AG04449 (cell line): ENCODE results near the gene C4BPB.

Experiments
- CTCF ChIA-PET: fragments of 350-600 bp; formaldehyde crosslinking; extraction: SDS; loops from one replicate; lab custom pipeline; 2021; ENCODE audit warnings: antibody characterized with exemption; lab: Yijun Ruan, JAX
- POLR2A ChIA-PET: fragments of 400-600, 350-600 bp; formaldehyde crosslinking; extraction: SDS; loops from one replicate; lab custom pipeline; 2020; ENCODE audit warnings: antibody characterized with exemption, inconsistent platforms; lab: Yijun Ruan, JAX
- DNase-seq: peaks from one replicate; pipeline ENCODE4 v3.0.0-alpha.2; 2010; ENCODE audit warnings: low read depth, low spot score
- H3K4me3 ChIP-seq: 2 replicates; pipeline ENCODE4 v1.5.1; 2011; ENCODE audit warnings: low read depth, mild to moderate bottlenecking, control low read depth, low read length
- TF ChIP-seq, protein P1 (sequence below): IDR thresholded peaks from one replicate; pipeline ENCODE4 v1.5.1; 2011; ENCODE audit warnings: mild to moderate bottlenecking, moderate library complexity, low read length, control low read depth, inconsistent platforms; ENCODE audit not compliant: insufficient read depth; ENCODE audit errors: missing control alignments

Gene C4BPB

DNA sequence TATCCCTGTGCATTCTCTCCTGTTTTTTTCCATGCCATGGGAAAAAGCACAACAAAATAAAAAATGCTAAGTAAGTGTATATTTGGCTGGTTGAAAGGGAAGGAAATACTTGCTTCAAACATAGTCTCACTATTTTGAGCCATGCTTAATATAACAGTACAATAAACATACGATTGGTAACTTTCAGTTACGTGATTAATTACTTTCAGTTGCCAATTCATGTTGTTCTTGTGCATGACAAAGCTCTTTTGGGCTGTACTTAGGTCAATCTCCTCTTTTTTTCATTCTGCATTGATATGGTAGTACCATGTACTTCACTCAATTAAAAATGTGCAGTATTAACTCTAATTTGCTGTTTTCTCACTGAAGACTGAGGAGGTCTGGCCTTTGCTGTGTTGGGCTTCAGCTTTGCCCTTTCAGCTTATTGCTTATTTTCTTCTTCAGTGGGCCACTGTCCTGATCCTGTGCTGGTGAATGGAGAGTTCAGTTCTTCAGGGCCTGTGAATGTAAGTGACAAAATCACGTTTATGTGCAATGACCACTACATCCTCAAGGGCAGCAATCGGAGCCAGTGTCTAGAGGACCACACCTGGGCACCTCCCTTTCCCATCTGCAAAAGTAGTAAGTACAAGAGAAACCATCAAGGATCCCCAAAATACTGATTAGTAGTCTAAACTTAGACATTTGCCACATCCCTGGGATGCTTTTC, 2.7 kb downstream of the C4BPB start:
- DNase-seq, result no peak
- ChIA-PET POLR2A (no interaction called here), CTCF (no interaction called here)
- H3K4me3 ChIP-seq, result no peak overlapping the region
- TF ChIP-seq, protein P1, sequence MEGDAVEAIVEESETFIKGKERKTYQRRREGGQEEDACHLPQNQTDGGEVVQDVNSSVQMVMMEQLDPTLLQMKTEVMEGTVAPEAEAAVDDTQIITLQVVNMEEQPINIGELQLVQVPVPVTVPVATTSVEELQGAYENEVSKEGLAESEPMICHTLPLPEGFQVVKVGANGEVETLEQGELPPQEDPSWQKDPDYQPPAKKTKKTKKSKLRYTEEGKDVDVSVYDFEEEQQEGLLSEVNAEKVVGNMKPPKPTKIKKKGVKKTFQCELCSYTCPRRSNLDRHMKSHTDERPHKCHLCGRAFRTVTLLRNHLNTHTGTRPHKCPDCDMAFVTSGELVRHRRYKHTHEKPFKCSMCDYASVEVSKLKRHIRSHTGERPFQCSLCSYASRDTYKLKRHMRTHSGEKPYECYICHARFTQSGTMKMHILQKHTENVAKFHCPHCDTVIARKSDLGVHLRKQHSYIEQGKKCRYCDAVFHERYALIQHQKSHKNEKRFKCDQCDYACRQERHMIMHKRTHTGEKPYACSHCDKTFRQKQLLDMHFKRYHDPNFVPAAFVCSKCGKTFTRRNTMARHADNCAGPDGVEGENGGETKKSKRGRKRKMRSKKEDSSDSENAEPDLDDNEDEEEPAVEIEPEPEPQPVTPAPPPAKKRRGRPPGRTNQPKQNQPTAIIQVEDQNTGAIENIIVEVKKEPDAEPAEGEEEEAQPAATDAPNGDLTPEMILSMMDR, result no peak

DNA sequence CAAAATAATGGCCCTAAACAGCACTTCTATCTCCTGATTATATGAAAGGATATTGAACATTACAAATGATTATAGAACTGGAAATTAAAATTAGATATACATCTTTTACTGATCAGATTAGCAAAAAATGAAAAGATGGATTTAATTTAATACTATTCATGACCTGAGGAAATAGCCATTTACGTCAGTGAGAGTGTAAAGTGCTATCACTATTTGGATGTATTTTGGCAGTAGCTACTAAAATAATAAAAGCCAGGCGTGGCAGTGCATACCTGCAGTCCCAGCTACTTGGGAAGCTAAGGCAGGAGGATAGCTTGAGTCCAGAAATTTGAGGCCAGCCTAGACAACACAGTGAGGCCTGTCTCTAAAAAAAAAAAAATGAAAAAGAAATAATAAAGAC, 5.3 kb downstream of the C4BPB start:
- CTCF ChIA-PET, result interaction anchor here (0.9 to 1.9 kb wide), 3 partner anchors 10 to 311 kb away, joined by 4 to 5 read pairs (median 5); no protein-coding TSS in a partner anchor
- POLR2A ChIA-PET, result no interaction called here
- no peak for DNase-seq
- no peak overlapping the region for H3K4me3 ChIP-seq
- TF ChIP-seq, protein P1, result no peak

DNA sequence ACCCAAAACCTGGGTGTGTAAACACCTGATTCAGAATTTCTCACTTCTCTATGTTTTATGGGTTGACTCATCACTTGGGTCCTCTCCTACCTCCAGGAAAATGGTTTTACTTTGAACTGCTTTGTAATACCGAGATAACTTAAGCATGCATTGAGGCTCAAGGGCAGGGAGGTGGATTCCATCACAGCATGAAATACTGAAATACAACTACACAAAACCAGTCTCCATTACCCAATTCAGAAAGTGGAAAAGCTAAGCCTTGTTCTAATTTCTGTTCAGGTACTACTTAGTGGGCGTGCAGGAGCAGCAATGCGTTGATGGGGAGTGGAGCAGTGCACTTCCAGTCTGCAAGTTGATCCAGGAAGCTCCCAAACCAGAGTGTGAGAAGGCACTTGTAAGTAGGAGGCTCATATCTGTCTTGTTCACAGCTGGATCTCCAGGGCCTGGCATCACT, 9.2 kb downstream of the C4BPB start:
- CTCF ChIA-PET, result interaction anchor here (2.6 kb wide), 1 partner anchor 14 kb away, joined by 7 read pairs; no protein-coding TSS in a partner anchor
- H3K4me3 ChIP-seq, result no peak overlapping the region
- TF ChIP-seq, protein P1, result no peak
- DNase-seq, result no peak
- POLR2A ChIA-PET, result no interaction called here

DNA sequence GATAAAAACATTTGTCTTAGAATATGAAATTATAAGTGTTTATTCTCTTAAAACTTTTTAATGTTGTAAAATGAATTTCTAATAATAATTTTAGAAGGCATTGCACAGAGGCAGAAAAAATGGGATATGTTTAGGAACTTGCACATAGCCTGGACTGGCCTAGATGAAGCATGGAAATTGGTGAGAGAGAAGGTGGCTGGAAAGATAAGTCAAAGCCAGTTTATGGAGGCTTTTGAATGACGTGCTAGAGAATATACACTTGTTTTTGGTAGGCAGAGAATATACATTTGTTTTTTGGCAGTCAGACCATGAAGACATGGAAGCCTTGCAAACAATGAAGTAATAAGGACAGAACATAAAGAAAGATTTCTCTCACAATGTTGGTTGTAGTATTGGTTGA, 13.1 kb downstream of the C4BPB start:
- ChIA-PET CTCF (no interaction called here), POLR2A (no interaction called here)
- no peak for DNase-seq
- TF ChIP-seq, protein P1, result no peak
- no peak overlapping the region for H3K4me3 ChIP-seq

GRCh38 chr1:207102146-207102545, 13.5 kb downstream of the C4BPB start:
- TF ChIP-seq, protein P1, result no peak
- H3K4me3 ChIP-seq, result no peak overlapping the region
- DNase-seq, result no peak
- CTCF ChIA-PET, result no interaction called here
- POLR2A ChIA-PET, result no interaction called here

DNA sequence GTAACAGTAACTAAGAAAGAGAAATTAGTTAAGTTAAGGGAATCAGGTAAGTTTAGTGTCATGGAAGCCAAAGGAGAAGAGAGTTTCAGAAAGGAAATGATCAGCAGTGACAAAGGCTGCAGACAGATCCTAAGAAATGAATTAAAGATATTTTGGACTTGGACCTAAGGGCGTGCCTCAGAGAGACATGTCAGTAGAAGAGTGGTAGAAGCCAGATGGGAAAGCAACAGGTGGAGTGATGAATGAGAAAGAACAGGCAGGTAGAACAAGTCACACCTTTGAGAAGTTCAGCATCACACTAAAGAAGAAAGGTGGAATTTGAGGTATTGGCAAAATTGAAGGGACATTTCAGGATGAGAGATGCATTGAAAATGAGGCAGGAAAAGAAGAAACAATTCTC, 14.0 kb downstream of the C4BPB start:
- no peak overlapping the region for H3K4me3 ChIP-seq
- ChIA-PET CTCF (no interaction called here), POLR2A (no interaction called here)
- TF ChIP-seq, protein P1, result no peak
- no peak for DNase-seq
